IMR-90 (cell line): ENCODE measurements around the gene CD7. TPM values are rescaled to one million over a fixed set of nuclear protein-coding genes. Genes with fewer than 3 reads are reported as not detected.

Source experiments
- CHD1 ChIP-seq: IDR thresholded peaks from 2 replicates; pipeline ENCODE4 v1.6.1; 2012; ENCODE audit warnings: low read depth, low read length, improper control_type of control experiment
- MAFK ChIP-seq: IDR thresholded peaks from 2 replicates; pipeline ENCODE4 v1.6.1; 2012; ENCODE audit warnings: low read depth, low read length, improper control_type of control experiment
- MAZ ChIP-seq: IDR thresholded peaks from 2 replicates; pipeline ENCODE4 v1.6.1; 2012; ENCODE audit warnings: low read depth, mild to moderate bottlenecking, low read length, improper control_type of control experiment, moderate library complexity, borderline replicate concordance
- RAD21 ChIP-seq: IDR thresholded peaks from 2 replicates; pipeline ENCODE4 v1.6.1; 2012; ENCODE audit warnings: low read length, improper control_type of control experiment
- polyA plus RNA-seq, 3 experiments: library from polyadenylated mRNA; depleted of rRNA; stranded (reverse); fragments of >200 nt; gene quantifications; 2 replicates each; pipeline ENCODE4 v1.2.3, GENCODE V29; 2012; ENCODE audit warnings: low replicate concordance in 1 of 3
- total RNA-seq: library from RNA; depleted of rRNA; stranded (reverse); fragments of >200 nt; gene quantifications from 2 replicates; pipeline ENCODE4 v1.2.3, GENCODE V29; 2012
- TF ChIP-seq, protein P1 (sequence below): fragments of 150-350 bp; IDR thresholded peaks from 2 replicates; pipeline ENCODE4 v1.6.1; 2016; ENCODE audit warnings: low read depth, mild to moderate bottlenecking, low read length, moderate library complexity, borderline replicate concordance

CD7 gene
- total and polyA plus RNA-seq, 2 of the 4 experiments (the other 2 are of a cell fraction), result not detected

DNA sequence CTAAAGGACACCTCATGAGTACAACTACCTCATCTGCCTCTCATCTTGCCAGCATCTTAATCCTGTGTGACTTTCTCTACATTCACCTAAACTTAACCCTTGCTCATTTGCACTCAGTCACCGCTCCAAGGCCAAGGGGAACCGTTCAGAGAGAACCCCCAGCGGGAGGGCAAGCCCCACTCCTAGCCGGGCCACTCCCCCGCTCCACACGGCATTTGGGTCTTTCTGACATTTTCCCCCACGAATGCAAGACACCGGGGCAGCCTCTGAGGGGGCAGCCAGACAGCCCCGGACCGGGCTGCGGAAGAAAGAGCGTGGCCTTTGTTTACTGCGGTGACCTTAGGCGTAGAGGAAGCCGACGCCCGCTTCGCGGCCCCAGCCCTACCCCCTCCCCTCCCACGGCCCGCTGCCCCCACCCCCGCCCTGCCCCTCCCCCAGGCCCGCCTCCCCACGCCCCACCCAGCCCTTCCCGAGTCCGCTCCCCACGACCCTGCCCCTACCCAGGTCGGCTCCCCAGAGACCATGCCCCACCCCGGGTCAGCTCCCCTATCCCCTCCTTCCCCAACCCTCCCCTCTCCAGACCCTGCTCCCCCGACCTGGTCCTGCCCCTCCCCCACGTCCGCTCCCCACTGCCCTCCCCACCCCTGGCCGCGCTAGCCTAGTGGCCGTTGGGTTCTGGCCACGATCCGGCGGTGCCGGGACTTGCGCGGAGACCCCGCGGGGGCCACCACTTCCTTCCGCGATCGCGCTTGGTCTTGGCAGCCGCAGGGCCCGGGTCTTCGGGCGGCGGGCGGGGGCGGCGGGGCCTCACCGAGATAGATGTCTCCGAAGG is 44.7 kb downstream of the CD7 start (continued):
- TF ChIP-seq, protein P1, sequence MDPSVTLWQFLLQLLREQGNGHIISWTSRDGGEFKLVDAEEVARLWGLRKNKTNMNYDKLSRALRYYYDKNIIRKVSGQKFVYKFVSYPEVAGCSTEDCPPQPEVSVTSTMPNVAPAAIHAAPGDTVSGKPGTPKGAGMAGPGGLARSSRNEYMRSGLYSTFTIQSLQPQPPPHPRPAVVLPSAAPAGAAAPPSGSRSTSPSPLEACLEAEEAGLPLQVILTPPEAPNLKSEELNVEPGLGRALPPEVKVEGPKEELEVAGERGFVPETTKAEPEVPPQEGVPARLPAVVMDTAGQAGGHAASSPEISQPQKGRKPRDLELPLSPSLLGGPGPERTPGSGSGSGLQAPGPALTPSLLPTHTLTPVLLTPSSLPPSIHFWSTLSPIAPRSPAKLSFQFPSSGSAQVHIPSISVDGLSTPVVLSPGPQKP, result no peak
- TF ChIP-seq CHD1 (no peak), MAFK (no peak), RAD21 (no peak), MAZ (no peak)
